ENCODE data around the gene PIP4K2C.

- TF ChIP-seq CTCF (IDR thresholded peaks at IDR 0.05) (no peak), POLR2AphosphoS5 (IDR thresholded peaks at IDR 0.05) (no peak)
These were observed 49.4 kb downstream of the PIP4K2C start for GRCh38 chr12:57640175-57641042.

Data from esophagus muscularis mucosa (tissue), 3 donors.